ENCODE results near the gene PLXNA4.

PLXNA4 gene

DNA sequence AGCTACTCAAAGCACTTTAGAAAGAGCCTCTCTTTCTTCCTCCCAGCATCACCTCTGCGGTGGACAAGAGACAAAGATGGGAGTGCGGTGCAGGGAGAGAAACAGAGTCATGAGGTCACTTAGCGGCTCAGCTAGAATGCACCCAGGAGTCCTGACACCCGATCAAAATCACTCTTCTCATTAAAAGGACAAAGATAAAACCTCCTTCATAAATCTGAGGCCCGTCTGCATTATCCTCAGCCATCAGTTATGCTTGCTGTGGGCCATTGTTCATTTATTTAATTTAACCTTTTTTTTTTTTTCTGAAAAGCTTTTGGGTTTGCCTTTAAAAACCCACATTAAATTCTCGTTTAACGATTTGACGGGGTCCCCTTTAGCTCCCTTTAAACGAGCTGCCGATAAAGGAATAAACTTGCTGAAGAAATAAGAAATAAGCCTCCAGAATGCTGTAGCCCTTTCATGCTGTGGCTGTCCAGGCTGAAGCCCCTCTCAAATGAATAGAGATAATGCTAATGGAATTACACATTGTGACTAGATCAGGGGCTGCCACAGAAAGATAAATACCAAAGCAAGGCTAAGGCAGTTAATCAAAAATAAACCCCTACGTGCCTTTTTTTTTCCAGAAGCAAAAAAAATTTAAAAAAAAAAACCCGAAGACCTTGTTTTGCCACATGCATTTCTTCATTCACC lies 16.1 kb upstream of the PLXNA4 start:
- no peak for DNase-seq (ENCODE audit: low spot score)

DNA sequence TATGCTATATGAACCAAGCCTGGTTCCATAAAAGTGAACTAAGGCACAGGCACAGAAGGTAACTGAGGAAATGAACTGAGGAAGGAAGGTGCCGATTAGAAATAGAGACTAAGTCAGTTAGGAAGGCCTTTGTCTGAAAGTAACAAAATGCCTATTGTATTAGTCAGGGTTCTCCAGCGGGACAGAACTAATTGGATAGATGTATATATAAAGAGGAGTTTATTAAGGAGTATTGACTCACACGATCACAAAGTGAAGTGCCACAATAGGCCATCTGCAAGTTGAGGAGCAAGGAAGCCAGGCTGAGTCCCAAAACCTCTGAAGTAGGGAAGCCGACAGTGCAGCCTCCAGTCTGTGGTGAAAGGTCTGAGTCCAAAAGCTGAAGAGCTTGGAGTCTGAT lies 13.9 kb upstream of the PLXNA4 start:
- DNase-seq (ENCODE audit: low spot score) = no peak

DNA sequence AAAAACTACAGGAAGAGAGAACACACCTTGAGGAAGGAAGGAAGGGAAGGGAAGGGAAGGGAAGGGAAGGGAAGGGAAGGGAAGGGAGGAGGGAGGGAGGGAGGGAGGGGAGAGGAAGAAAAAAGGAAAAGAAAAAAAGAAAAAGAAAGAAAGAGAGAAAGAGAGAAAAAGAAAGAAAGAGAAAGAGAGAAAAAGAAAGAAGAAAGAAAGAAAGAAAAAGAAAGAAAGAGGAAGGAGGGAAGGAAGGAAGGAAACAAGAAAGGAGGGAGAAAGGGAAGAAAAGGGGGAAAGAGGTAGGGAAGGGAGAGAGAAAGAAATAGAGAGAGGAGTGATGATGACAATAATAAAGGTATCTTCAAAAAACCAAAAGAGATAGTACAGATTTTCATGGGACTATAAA lies 12.3 kb upstream of the PLXNA4 start:
- DNase-seq (ENCODE audit: low spot score) = no peak

DNA sequence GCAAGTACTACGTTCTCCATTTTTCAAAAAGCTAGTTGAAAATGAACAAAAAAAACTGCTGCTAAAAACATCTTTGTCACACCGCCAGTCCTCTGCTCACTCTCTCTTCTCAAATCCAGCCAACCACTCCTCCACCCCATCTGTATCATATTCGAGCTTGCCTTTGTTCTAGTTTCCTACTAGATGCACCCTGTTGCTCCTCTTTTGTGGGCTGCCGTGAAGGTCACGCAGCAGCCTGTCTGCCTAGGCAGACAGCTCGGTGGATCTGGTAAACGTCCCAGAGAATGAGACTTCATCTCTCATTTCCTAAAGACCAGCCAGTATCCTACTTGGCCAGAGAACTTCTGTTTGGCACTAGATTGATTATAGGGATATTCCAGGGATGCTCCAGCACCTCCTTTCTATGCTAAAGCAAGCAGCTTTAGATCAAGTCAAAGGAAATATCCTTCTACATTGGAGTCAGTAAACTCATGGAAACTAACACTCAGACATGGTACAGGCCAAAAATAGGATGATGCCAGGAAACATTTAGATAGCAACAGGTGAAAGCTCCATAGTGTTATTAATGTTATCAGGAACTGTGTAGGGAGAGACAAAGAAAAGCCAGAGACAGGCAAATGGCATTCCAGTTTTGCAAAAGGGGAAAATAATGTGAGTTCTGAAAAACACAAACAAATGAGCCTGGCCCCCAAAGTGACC lies 8.7 kb upstream of the PLXNA4 start:
- DNase-seq (ENCODE audit: low spot score) = no peak

DNA sequence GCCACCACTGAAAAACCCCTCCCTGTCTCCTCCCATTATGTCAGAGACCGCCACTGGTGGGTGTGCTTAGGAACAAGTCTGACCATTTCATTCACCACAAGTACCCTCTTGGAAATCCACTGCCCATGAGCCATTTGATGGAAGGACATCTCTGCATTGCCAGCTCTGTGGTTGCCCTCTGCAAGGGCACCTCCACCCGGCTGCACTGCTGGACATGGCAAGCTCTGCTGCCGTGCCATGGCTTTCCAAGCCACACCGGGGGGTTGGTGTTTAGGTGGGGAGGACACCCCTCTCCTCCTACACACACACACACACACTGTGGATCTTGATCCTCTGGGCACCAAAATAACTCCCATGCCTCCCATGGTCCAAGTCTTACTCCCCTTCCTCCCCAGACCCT lies 5.2 kb upstream of the PLXNA4 start:
- no peak for DNase-seq (ENCODE audit: low spot score)

DNA sequence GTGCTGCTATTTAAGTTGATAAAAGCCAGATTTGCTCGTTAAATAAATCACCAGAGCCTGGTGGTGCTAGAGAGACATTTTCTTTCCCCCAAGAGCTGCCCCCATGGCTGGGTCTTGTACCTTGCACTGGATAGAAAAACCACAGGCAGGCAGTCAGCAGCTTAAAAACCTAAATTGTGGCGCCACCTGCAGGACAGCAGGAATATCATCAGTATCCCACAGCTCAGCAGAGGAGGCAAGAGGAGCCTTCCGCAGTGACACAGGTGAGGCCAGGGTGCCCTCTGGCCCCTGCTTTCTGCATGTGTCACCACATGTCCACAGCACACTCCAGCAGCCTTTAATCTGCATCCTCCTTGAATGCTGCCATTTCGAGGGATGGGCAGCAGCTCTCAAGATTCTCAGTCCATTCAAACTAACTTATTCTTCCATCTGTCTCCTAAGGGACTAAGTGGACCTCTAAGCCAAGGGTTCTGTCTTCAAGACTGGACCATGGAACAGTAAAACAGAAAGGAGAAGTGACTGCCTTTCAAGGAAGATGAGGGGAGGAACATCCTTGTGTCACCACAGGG lies 4.5 kb upstream of the PLXNA4 start:
- DNase-seq (ENCODE audit: low spot score) = peak; percentile 65

DNA sequence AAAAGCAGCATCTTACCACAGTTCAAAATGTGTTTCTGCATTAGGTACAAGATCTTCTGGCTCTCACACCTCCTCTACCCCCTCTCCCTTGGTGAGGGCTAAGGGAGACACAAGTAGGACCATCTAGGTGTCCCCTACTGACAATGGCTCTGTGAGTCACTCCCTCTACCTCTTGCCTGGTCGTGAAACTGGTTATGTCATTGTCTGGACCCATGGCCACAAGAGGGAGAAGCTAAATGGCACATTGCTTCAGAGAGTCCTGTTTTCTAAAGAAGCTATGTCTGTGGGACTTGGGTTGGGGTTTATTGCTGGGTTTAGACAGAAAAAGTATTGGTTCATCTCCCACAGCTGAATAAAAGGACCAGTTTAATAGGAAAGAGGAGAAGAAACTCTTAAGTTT lies 4.0 kb upstream of the PLXNA4 start:
- no peak for DNase-seq (ENCODE audit: low spot score)

DNA sequence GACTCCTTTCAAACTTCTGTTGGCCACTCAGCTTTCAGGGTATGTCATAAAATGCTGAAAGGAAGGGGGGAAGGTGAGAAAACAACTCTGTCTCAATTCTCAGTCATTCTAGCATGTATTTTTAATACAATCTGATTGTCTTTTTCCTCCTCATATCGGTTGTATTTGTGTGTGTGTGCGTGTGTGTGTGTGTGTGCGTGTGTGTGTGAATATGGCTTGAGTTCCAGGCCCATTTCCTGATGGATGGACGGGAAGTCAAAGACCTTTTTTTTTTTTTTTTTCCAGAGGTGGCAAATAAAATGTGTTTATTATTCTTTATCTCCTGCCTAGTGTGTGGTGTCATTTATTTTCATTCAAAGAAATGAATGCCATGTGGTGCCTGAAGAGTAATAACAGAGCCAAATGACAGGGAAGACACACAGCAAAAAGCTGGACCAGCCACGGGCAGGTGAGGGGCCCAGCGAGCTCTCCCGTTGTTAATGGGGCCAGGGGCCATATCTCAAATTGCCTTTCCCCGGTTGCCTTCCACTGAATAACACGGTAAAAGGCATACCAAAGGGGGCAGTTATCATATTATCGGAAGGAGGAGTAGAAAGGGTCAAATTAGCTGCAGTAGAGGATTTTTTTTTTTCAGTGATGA lies 3.1 kb upstream of the PLXNA4 start:
- DNase-seq (ENCODE audit: low spot score) = no peak

DNA sequence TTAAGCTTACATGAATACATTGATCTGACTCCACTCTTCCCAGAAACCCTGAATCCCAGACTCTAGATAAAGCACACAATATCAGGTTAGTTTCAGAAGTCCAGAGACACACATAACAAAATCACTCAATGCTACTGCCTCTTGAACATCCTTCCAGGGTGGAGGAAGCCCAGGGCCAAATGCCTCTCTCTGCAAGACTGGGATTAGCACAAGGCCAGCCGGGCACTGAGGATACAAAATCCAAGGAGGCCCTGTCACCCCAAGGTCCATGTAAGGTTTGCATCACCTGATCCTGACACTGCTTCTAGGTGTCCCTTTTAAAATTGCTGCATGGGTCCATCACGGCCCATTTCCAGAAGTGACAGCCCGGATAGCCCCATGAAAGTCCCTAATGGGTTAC lies 2.6 kb upstream of the PLXNA4 start:
- no peak for DNase-seq (ENCODE audit: low spot score)

DNA sequence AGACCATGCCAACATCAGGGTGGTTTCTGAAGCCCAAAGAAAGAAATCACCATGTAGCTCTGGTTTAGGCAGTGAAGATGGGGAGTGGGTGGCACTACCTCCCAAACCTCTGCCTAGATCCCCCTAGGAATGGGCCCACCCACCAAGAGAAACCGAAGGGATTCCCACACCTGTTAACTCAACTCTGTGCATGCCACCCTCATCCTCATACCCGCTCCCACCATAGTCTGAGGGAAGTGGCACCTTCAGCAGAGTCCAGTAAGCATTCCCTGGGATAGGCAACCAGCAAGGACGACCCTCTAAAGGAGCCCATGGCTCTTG lies 1.7 kb upstream of the PLXNA4 start:
- no peak for DNase-seq (ENCODE audit: low spot score)

DNA sequence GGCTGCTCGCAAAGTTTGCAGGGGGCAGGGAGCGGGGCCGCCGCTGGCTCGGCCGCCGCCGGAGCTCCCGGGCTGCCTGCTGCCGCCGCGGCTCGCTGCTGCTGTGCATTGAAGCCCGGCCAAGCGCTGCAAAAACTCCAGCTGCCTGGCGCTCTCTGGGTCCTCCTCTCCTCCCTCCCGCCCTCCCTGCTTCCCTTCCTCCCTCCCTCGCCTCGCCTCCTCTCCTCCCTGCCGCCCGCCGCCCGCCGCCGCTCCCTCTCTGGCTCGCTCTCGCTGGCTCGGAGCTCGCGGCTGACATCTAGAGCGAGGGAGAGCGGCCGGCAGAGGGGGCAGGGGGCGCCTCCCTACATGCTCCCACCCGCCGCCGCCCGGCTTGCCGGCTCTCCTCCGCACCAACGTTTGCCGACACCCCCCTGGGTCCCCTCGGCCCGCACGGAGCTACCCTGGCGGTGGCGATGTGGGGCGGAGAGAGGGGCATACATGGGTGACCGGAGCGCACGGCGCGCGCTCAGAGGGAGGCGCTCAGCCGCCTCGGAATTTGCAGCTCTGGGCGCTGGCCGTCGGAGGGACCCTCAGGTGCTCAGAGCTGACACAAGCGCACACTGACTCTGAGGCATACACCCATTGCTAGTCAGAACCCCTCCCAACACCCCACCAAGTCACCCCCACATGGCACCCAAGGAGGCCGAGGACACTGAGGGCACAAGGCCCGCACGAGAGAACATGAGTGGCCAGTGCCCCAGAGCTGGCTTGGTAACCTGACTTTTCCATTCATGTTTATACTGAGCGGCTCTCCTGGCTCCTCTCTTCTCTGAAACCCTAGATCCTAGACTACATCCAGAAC lies 1.2 kb upstream of the PLXNA4 start:
- no peak for DNase-seq (ENCODE audit: low spot score)

DNA sequence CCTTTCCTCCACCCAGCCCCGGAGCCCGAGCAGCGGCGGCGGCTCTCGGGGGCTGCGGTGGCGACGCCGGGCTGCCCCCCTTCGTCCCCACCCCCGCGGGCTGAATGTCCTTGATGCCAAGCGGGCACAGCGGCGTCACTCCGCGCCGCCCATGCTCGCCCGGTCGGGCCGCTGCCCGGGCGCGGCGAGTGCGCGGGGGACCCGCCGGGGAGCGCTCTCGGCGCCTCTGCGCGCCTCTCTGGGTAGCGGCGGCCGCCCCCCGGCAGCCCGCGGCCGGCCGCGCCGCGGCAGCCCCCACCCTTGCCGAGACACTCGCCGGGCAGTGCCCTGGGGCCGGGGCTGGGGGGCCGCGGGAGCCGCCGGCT lies 433 bp upstream of the PLXNA4 start:
- DNase-seq (ENCODE audit: low spot score) = no peak

DNA sequence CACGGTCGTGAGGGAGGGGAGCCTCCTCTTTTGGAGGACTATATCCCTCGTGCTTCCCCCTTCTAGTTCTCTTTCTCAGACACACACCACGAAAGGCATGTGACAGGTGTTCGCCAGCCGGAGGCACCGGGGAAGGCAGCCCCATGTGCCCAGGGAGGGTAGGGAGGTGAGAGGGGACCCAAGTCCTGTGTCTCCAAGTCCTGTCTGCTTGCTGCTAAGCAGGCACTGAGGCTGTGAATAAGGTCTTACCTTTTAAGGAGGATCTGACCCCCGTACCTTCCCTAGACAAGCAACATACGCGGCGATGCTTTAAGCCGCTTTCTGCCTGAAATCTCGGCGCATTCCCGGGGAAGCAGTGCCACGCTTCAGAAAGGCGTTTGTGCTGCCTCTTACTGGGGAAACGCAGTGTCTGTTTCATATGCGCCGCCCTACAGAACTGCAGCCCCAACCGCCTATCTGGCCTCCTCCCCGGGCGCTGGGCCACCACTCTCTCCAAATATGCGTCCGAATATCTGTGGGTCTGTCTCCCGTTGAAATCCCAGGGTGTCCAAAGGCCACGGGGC lies 770 bp downstream of the PLXNA4 start:
- DNase-seq (ENCODE audit: low spot score) = no peak

DNA sequence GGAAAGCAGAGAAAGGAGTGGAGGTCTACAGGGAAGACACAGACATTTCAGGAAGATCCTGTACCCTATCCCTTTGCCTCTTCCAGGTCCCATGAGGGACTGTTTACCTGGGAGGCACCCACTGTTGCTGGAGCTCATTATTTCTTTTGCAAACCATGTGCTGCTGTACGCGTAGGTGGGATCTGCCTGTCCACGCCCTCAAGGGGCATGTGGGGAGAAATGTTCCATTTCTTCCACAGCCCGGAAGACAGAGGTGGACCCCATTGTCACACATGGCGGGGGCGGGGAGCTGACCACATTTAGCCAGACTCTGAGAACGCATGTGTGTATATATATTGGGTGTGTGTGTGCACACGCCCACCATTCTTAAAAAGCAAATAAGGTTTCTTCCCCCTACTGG lies 2.0 kb downstream of the PLXNA4 start:
- no peak for DNase-seq (ENCODE audit: low spot score)

DNA sequence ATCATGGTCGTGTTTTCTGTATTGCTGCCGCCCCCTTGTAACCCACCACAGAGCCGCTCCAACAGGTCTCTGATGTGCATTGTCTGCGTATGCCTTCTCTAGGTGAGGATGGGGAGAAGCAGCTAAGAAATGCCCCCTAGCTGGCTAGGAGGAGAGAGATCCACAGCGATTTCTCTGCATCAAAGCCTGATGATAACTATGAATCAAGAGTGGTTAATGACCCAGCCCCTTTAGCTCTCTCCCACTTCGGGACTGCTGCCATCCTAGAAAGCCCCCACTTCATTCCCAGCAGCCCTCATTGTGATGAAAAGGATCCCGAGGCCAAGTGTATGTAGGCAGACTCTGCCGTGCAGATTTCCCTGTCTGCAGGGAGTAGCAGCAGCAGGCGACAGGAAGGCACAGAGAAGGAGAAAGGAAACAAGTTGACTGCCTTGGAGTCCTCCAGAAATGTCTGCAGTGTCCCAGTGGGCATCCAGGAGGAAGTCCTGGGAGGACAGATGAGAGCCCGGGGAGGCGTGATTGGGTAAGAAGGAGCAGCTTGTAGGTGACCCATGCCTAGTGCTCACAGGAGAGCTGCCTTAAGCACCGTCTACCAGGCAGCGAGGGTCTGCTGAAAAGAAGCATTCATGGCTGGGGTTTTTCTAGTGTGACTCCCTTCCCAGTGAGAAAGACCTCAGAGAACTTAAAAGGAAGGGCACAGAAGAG lies 2.9 kb downstream of the PLXNA4 start:
- DNase-seq (ENCODE audit: low spot score) = no peak

DNA sequence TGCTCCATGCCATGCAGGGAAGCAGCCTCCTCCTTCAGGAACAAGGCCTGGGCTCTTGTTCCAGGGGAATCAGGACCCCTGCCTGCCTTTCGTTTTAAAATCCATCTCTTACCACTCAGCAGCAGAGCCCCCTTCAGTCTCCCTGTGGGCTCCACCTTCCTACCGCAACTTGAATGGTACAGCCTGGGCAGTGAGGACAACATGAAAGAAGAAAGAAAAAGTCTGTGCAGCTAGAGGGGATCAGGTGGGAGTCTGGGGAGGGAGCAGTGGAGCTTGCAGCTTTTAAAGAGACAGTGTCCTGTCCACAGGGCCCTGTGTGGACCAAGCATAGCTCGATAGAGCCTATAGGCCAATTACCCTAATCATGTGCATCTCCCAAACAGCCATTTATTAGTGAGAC lies 3.7 kb downstream of the PLXNA4 start:
- no peak for DNase-seq (ENCODE audit: low spot score)

DNA sequence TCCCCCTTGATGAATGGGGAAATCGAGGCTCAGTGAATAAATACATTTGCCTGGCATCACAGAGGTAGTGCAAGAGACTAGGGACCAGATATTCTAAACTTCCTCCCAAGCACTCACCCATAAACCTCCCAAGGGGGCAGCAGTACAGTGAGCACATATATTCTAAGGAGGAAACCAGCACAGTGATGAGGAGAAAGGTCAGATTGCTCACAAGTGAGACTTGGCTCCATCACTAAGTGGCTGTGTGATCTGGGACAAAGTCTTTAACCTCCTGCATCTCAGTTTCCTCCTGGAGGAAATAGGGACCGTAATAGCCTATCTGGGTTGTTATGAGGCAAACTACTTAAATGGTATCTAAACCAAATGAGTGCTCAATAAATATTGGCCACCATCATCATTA lies 4.3 kb downstream of the PLXNA4 start:
- DNase-seq (ENCODE audit: low spot score) = no peak

DNA sequence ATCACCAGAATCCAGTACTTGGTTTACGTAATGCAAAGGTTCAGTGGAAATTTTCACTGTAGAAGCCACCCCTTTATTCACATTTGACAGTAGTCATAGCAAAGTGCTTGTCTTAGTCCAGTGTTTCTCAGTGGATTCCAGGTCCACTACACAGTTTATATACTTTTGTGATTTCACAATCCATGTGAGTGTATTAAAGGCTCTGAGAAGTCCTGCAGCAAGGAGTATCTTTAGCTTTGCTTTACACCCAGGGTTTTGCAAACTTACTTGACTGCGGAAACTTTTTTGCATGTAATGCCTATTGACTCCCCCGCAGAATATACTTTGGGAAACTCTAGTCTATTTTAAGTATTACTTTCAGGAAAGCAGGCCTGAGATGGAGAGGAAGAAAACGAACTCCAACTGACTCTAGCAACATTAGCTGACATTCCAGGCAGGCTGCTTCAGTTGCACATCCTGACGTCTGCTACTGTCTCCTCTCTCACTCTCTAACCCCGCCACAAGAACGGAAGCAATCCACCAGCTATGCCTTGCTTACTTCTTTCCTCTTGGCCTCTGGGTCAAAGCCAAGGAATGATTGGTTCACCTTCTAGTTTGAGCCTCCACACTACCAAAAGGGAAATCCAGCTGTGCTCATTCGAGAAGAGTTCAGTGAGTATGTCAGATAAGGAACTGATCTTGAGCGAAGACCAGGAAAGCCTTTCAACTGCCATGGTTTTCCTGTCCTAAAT lies 6.2 kb downstream of the PLXNA4 start:
- DNase-seq (ENCODE audit: low spot score) = no peak

DNA sequence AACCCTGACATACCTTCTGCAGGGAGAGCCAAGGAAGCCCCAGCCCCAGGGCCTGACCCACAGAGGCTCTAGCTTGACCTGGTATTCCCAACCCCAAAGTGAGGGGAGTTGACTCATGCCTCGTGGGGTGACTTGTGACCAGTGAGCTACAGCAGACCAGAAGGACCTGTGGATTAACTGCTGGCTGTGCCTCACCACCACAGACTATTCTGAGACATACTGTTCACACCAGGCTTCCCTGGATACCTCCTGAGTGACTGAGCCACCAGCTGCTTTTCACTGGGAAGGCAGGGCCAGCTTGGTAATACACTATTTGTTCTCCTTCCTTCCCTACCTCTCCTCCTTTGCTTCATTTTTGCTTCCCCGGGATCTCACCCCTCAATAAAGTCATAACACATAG lies 7.3 kb downstream of the PLXNA4 start:
- DNase-seq (ENCODE audit: low spot score) = no peak

DNA sequence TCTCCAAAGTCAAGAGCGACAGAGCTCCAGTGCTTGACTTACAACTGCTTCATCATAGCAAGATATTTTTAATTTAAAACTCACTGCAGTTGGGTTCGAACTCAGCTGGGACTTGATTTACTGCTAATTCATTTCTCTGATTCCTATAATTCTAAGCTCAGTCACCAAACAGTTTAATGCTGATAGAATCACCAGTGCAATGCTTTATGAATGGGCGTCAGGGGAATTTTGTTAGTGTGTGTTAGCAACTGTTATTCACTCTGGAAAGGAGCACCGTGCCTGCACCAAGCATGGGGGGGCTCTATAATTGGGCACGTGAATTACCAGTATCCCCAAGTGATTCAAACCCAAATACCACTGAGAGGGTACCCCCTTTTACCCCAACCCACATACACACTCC lies 10.4 kb downstream of the PLXNA4 start:
- DNase-seq (ENCODE audit: low spot score) = no peak

DNA sequence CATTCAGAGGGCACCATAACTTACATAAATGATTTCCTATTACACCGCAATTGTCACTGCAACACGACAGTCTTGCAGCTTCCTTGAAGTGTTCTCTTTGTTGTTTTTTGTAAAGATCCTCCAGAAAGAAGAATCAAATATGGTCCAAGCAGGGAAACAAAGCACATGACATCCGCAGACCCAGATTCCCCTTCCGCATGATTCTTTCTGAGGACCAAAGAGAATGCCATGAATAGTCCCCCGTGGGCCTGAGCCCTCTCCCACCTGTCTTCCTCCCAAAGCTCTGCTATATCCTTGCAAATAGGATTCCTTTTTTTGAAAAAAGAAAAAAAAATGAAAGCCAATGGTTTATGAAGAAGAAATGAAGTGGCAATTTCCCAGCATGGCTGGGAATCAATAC lies 10.8 kb downstream of the PLXNA4 start:
- DNase-seq (ENCODE audit: low spot score) = no peak

Data from activated CD4-positive, alpha-beta T cell treated with anti-CD3 and anti-CD28 coated beads, Interleukin-2, Interleukin-4, amounts not matched to agents 100 ng/mL and 50 ng/mL, durations not matched to agents 16 hours and 8 hours (primary cell).